H1 (cell line): Measurements from ENCODE around the gene CRAT. TPM values are rescaled to one million over a fixed set of nuclear protein-coding genes. Genes with fewer than 3 reads are reported as not detected.

Experiments used
- CTCF ChIA-PET: fragments of 300-600 bp; sonication (Branson Sonifier 250); formaldehyde crosslinking; loops from one replicate; lab custom pipeline; 2021; ENCODE audit not compliant: partially characterized antibody; lab: Charles Lee
- POLR2A ChIA-PET: fragments of 300-600 bp; sonication (Branson Sonifier 250); formaldehyde crosslinking; loops from one replicate; lab custom pipeline; 2021; ENCODE audit warnings: inconsistent platforms; ENCODE audit not compliant: partially characterized antibody; lab: Charles Lee
- DNase-seq, 2 experiments: peaks; one replicate each; pipeline versions ENCODE4 v3.0.0 to v3.0.0-alpha.2; 2010 to 2022; ENCODE audit warnings: low spot score in 2 of 2, low read depth in 1 of 2, mixed read lengths in 1 of 2
- FAIRE-seq: peaks from 2 replicates; lab custom pipeline; 2011; peaks lifted over from hg19 to GRCh38; lab: Jason Lieb, UNC
- H2AFZ ChIP-seq: 2 replicates; pipeline ENCODE4 v1.8.1; 2012; ENCODE audit warnings: low read length, inconsistent platforms
- H2AK5ac ChIP-seq: 2 replicates; pipeline ENCODE4 v1.6.1; 2013; ENCODE audit warnings: low read depth, low read length
- H2BK120ac ChIP-seq: replicated peaks from 2 replicates; pipeline ENCODE3; 2013; ENCODE audit warnings: low read depth, low read length, inconsistent platforms
- H2BK12ac ChIP-seq: 2 replicates; pipeline ENCODE4 v1.6.1; 2013; ENCODE audit warnings: low read depth, low read length
- H2BK15ac ChIP-seq: 2 replicates; pipeline ENCODE4 v1.6.1; 2013; ENCODE audit warnings: low read length
- H2BK20ac ChIP-seq: 2 replicates; pipeline ENCODE4 v1.6.1; 2013; ENCODE audit warnings: low read length
- H2BK5ac ChIP-seq: 2 replicates; pipeline ENCODE4 v1.6.1; 2013; ENCODE audit warnings: low read depth, low read length
- H3K14ac ChIP-seq: 2 replicates; pipeline ENCODE4 v1.6.1; 2013; ENCODE audit warnings: inconsistent platforms; ENCODE audit not compliant: insufficient read length
- H3K18ac ChIP-seq: 2 replicates; pipeline ENCODE4 v1.6.1; 2013; ENCODE audit warnings: low read length; ENCODE audit errors: extremely low read depth
- H3K23ac ChIP-seq: 2 replicates; pipeline ENCODE4 v1.6.1; 2013; ENCODE audit warnings: inconsistent platforms; ENCODE audit not compliant: insufficient read length
- H3K23me2 ChIP-seq: 2 replicates; pipeline ENCODE4 v1.6.1; 2013; ENCODE audit warnings: low read depth, low read length
- H3K27ac ChIP-seq: 2 replicates; pipeline ENCODE4 v1.6.1; 2011; ENCODE audit warnings: low read depth, low read length, inconsistent platforms
- H3K27me3 ChIP-seq, 4 experiments: replicated peaks in 1 of 4; 1 replicate in 1 of 4; 2 replicates in 3 of 4; pipeline versions ENCODE4 v1.6.1 to v1.8.1; 2011 to 2013; ENCODE audit warnings: low read length in 3 of 4, mild to moderate bottlenecking in 3 of 4, inconsistent platforms in 2 of 4, mixed read lengths in 2 of 4, moderate library complexity in 1 of 4; ENCODE audit not compliant: control insufficient read depth in 3 of 4, insufficient read depth in 3 of 4; ENCODE audit errors: extremely low read depth in 1 of 4
- H3K36me3 ChIP-seq, 4 experiments: 2 replicates each; pipeline versions ENCODE4 v1.6.1 to v1.8.1; 2011 to 2013; ENCODE audit warnings: mild to moderate bottlenecking in 4 of 4, low read length in 3 of 4, moderate library complexity in 2 of 4, control low read depth in 1 of 4, inconsistent platforms in 1 of 4; ENCODE audit not compliant: insufficient read depth in 4 of 4, control insufficient read depth in 2 of 4
- H3K4ac ChIP-seq: replicated peaks from 2 replicates; pipeline ENCODE3; 2013; ENCODE audit warnings: low read length, low read depth, mixed read lengths, inconsistent platforms; ENCODE audit not compliant: insufficient read length
- H3K4me1 ChIP-seq, 4 experiments: replicated peaks in 1 of 4; 1 replicate in 1 of 4; 2 replicates in 3 of 4; pipeline versions ENCODE4 v1.6.1 to v1.8.1; 2011 to 2013; ENCODE audit warnings: low read length in 3 of 4, inconsistent platforms in 2 of 4, mixed read lengths in 1 of 4; ENCODE audit not compliant: insufficient read depth in 4 of 4, control insufficient read depth in 3 of 4
- H3K4me2 ChIP-seq, 2 experiments: 2 replicates each; pipeline versions ENCODE4 v1.6.1 to v1.8.1; 2011 to 2013; ENCODE audit warnings: low read depth in 2 of 2, low read length in 2 of 2, control low read depth in 1 of 2, inconsistent platforms in 1 of 2, mild to moderate bottlenecking in 1 of 2; ENCODE audit not compliant: insufficient read depth in 1 of 2
- H3K4me3 ChIP-seq, 4 experiments: fragments of 200-600, 300-600 bp in 1 of 4; sonication (generic), shearing (Covaris generic), sonication (Bioruptor Twin) in 1 of 4; 2 replicates each; pipeline versions ENCODE4 v1.5.1 to v1.8.1; 2011 to 2016; ENCODE audit warnings: low read length in 4 of 4, low read depth in 3 of 4, control low read depth in 2 of 4, inconsistent platforms in 2 of 4, mild to moderate bottlenecking in 2 of 4, mixed read lengths in 1 of 4, moderate library complexity in 1 of 4; ENCODE audit not compliant: insufficient read depth in 2 of 4; ENCODE audit errors: extremely low read depth in 1 of 4
- H3K56ac ChIP-seq: replicated peaks from 2 replicates; pipeline ENCODE3; 2013; ENCODE audit warnings: low read depth, mild to moderate bottlenecking, mixed read lengths, low read length, inconsistent platforms; ENCODE audit not compliant: insufficient read length
- H3K79me1 ChIP-seq: 2 replicates; pipeline ENCODE4 v1.6.1; 2013; ENCODE audit warnings: low read depth, low read length, control low read depth
- H3K79me2 ChIP-seq, 2 experiments: 2 replicates each; pipeline versions ENCODE4 v1.6.1 to v1.8.1; 2012 to 2013; ENCODE audit warnings: low read length in 2 of 2, mild to moderate bottlenecking in 2 of 2, inconsistent platforms in 1 of 2; ENCODE audit not compliant: insufficient read depth in 2 of 2, control insufficient read depth in 1 of 2
- H3K9ac ChIP-seq, 4 experiments: replicated peaks in 1 of 4; 1 replicate in 1 of 4; 2 replicates in 3 of 4; pipeline versions ENCODE4 v1.6.1 to v1.8.1; 2011 to 2013; ENCODE audit warnings: low read depth in 3 of 4, low read length in 3 of 4, control low read depth in 2 of 4, mild to moderate bottlenecking in 2 of 4, moderate library complexity in 2 of 4, inconsistent platforms in 1 of 4; ENCODE audit errors: extremely low read depth in 1 of 4
- H3K9me3 ChIP-seq, 2 experiments: 2 replicates each; pipeline versions ENCODE4 v1.6.1 to v1.8.1; 2012 to 2013; ENCODE audit warnings: mild to moderate bottlenecking in 2 of 2, moderate library complexity in 2 of 2, control low read depth in 1 of 2, inconsistent platforms in 1 of 2, low read depth in 1 of 2, low read length in 1 of 2, mixed read lengths in 1 of 2; ENCODE audit not compliant: insufficient read depth in 2 of 2
- H4K20me1 ChIP-seq, 2 experiments: replicated peaks in 1 of 2; 2 replicates each; pipeline versions ENCODE3 to v1.8.1; 2011 to 2013; ENCODE audit warnings: inconsistent platforms in 2 of 2, low read length in 2 of 2, mild to moderate bottlenecking in 1 of 2; ENCODE audit not compliant: insufficient read depth in 2 of 2, control insufficient read depth in 1 of 2
- H4K5ac ChIP-seq: 2 replicates; pipeline ENCODE4 v1.6.1; 2013; ENCODE audit warnings: low read length, low read depth, mixed read lengths, inconsistent platforms; ENCODE audit not compliant: insufficient read length
- H4K8ac ChIP-seq: 2 replicates; pipeline ENCODE4 v1.8.0; 2013; ENCODE audit warnings: mild to moderate bottlenecking, moderate library complexity, low read length, inconsistent platforms; ENCODE audit not compliant: insufficient read depth; ENCODE audit errors: extremely low read depth
- H4K91ac ChIP-seq: replicated peaks from 2 replicates; pipeline ENCODE3; 2013; ENCODE audit warnings: low read length, mixed read lengths, inconsistent platforms; ENCODE audit not compliant: insufficient read length
- BCL11A ChIP-seq, 2 experiments: IDR thresholded peaks; one replicate each; pipeline ENCODE4 v1.6.1; 2011; ENCODE audit warnings: low read depth in 2 of 2, low read length in 2 of 2, mild to moderate bottlenecking in 2 of 2
- CBX5 ChIP-seq: fragments of 300-800, 300-1000 bp; sonication (generic); IDR thresholded peaks from 2 replicates; pipeline ENCODE4 v1.7.1; 2016; ENCODE audit warnings: antibody characterized with exemption, low read length, low read depth
- CBX8 ChIP-seq: fragments of 300-800, 300-1000 bp; sonication (generic); IDR thresholded peaks from 2 replicates; pipeline ENCODE4 v1.7.1; 2016; ENCODE audit warnings: low read depth, low read length, borderline replicate concordance
- HDAC2 ChIP-seq, 2 experiments: fragments of 300-600 bp in 1 of 2; sonication (generic) in 1 of 2; IDR thresholded peaks; 2 replicates each; pipeline ENCODE4 v1.6.1; 2011 to 2012; ENCODE audit warnings: low read depth in 2 of 2, low read length in 2 of 2, mild to moderate bottlenecking in 2 of 2, moderate library complexity in 2 of 2, borderline replicate concordance in 1 of 2, inconsistent platforms in 1 of 2
- HDAC6 ChIP-seq: IDR thresholded peaks from one replicate; pipeline ENCODE4 v1.7.1; 2012; ENCODE audit warnings: low read depth, mild to moderate bottlenecking, inconsistent platforms, low read length, moderate library complexity
- KDM5A ChIP-seq: fragments of 200-600 bp; IDR thresholded peaks from 2 replicates; pipeline ENCODE4 v1.7.1; 2012; ENCODE audit warnings: mild to moderate bottlenecking, low read length, inconsistent platforms, mixed read lengths
- MAFK ChIP-seq: IDR thresholded peaks from 2 replicates; pipeline ENCODE4 v1.6.1; 2012; ENCODE audit warnings: low read depth, mild to moderate bottlenecking, improper control_type of control experiment, low read length
- POLR2AphosphoS5 ChIP-seq: IDR thresholded peaks from 2 replicates; pipeline ENCODE4 v1.6.1; 2011; ENCODE audit warnings: low read depth, low read length
- TAF7 ChIP-seq: optimal IDR thresholded peaks from 2 replicates; pipeline ENCODE3; 2011; ENCODE audit warnings: low read depth, mild to moderate bottlenecking, inconsistent platforms, low read length, moderate library complexity, borderline replicate concordance
- TCF12 ChIP-seq: IDR thresholded peaks from 2 replicates; pipeline ENCODE4 v1.6.1; 2011; ENCODE audit warnings: low read depth, mild to moderate bottlenecking, low read length
- YY1 ChIP-seq: IDR thresholded peaks from 2 replicates; pipeline ENCODE4 v1.6.1; 2011; ENCODE audit warnings: low read depth, mild to moderate bottlenecking, low read length
- WGBS, 2 experiments: shearing (Covaris generic) in 1 of 2; methylation state at CpG; one replicate each; pipeline versions ENCODE4 v1.1.6 to v1.1.7; 2013 to 2015; ENCODE audit warnings: low lambda C conversion rate in 2 of 2, mixed read lengths in 2 of 2, inconsistent platforms in 1 of 2, low coverage in 1 of 2, missing lambda C conversion rate in 1 of 2; ENCODE audit not compliant: insufficient replicate concordance in 2 of 2, insufficient coverage in 1 of 2, insufficient read length in 1 of 2; ENCODE audit errors: extremely low coverage in 1 of 2, missing lambda C conversion rate in 1 of 2; 5-methylcytosine and 5-hydroxymethylcytosine counted together
- polyA plus RNA-seq, 7 experiments: library from polyadenylated mRNA; depleted of rRNA in 3 of 7; stranded (reverse) in 5 of 7; unstranded in 2 of 7; fragments of >200 nt in 5 of 7; fragments of 200-250 nt in 2 of 7; gene quantifications; 1 replicate in 5 of 7; 2 replicates in 1 of 7; 4 replicates in 1 of 7; pipeline versions ENCODE4 v1.2.1 to v1.2.3, GENCODE V29; 2011 to 2013; ENCODE audit warnings: missing spikeins in 2 of 7, mixed read lengths in 2 of 7
- total RNA-seq: library from RNA; stranded (reverse); fragmentation: NEBNext Ultra II Directional; extraction: Animal tissue kit (Norgen Biotek cat#: 25700); gene quantifications from 2 replicates; pipeline ENCODE4 v1.2.1, GENCODE V29; 2021
- TF ChIP-seq, protein P1 (sequence below): IDR thresholded peaks from 2 replicates; pipeline ENCODE4 v1.6.1; 2011; ENCODE audit warnings: low read length, improper control_type of control experiment

CRAT gene
- total and polyA plus RNA-seq, 2 of the 8 experiments (the other 6 are each of a cell fraction or from before 2014, with no cell fraction given), result 8.2 to 17.3 TPM

DNA sequence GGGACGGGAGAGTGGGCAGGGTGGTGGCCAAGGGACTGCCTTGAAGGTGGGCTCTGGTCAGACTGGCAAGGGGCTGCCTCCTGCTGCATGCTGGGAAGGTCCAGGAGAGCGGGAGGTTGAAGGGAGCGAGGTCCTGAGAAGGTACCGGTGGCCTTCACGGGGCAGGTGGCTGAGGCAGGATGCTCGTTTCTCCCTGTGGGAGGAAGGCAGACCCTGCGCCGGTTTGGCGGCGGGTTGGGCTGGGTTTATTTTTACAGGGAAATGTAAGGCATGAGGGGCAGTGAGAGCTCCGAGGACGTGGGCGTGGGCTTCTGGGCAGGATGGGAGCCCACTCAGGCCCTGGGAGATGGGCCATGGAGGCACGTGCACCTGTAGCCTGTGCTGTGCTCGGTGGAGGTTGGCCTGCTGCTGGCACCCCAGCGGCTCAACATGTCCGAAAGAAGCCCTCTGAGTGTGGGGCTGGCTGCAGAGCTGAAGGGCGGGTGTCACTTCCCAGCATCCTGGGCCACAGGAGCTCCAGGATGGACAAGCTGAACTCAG is 40.1 kb upstream of the CRAT start:
- no peak overlapping the region for H2AK5ac ChIP-seq
- POLR2A ChIA-PET, result interaction anchor here (0.8 to 6.6 kb wide), 4 partner anchors 9 to 24 kb away, joined by 3 to 37 read pairs (median 4); no protein-coding TSS in a partner anchor
- TF ChIP-seq YY1 (no peak), HDAC6 (no peak), MAFK (no peak), CBX5 (no peak), TCF12 (no peak), HDAC2 (IDR thresholded peaks at IDR 0.05; ENCODE audit: borderline replicate concordance in 1 of 2, low read depth in 2 of 2, low read length in 2 of 2) (no peak), TAF7 (no peak), KDM5A (no peak), POLR2AphosphoS5 (no peak), CBX8 (no peak), BCL11A (IDR thresholded peaks at IDR 0.05; ENCODE audit: low read depth in 2 of 2, low read length in 2 of 2) (no peak)
- TF ChIP-seq, protein P1, sequence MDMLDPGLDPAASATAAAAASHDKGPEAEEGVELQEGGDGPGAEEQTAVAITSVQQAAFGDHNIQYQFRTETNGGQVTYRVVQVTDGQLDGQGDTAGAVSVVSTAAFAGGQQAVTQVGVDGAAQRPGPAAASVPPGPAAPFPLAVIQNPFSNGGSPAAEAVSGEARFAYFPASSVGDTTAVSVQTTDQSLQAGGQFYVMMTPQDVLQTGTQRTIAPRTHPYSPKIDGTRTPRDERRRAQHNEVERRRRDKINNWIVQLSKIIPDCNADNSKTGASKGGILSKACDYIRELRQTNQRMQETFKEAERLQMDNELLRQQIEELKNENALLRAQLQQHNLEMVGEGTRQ, result no peak

More for the DNA sequence above, 40.1 kb upstream of the CRAT start:
- H2BK15ac ChIP-seq, result no peak overlapping the region
- no peak overlapping the region for H2BK5ac ChIP-seq
- DNase-seq (no peak), FAIRE-seq (no peak)
- H3K9ac ChIP-seq, result no peak overlapping the region
- no peak overlapping the region for H2AFZ ChIP-seq
- H4K8ac ChIP-seq, result no peak overlapping the region
- peaks cover 9% of the 10 kb centered on the region for H3K79me1 ChIP-seq
- WGBS, 2 experiments, result 94% methylated on average over 18 of the region's 18 CpGs; no CpG with 5 or more reads in 1 of the 2 experiments
- peaks cover 0 to 16% (median 6%) of the 10 kb centered on the region in 4 experiments; a peak in 4 of 8 replicates for H3K36me3 ChIP-seq
- no peak overlapping the region for H3K56ac ChIP-seq
- no peak overlapping the region for H4K5ac ChIP-seq
- H3K79me2 ChIP-seq, result no peaks in the 10 kb centered on the region; a peak in 1 of 4 replicates
- peaks cover 3 to 7% (median 5%) of the 10 kb centered on the region in 4 experiments for H3K4me1 ChIP-seq
- H3K9me3 ChIP-seq, result no peaks in the 10 kb centered on the region
- no peak overlapping the region for H2BK120ac ChIP-seq
- H3K14ac ChIP-seq, result no peak overlapping the region
- no peak overlapping the region for H2BK20ac ChIP-seq
- H3K27me3 ChIP-seq, result no peaks in the 10 kb centered on the region
- H4K91ac ChIP-seq, result no peak overlapping the region
- H2BK12ac ChIP-seq, result no peak overlapping the region
- H3K4me2 ChIP-seq, result no peak overlapping the region
- H3K23me2 ChIP-seq, result no peaks in the 10 kb centered on the region
- H3K4ac ChIP-seq, result no peak overlapping the region
- no peak overlapping the region for H3K27ac ChIP-seq
- H4K20me1 ChIP-seq, result peaks cover 2 to 15% of the 10 kb centered on the region in 2 experiments
- CTCF ChIA-PET, result interaction anchor here (0.9 to 36.8 kb wide), 4 partner anchors 9 to 50 kb away, joined by 3 to 831 read pairs (median 38); partner anchors contain the start of gene IER5L
- H3K4me3 ChIP-seq, result no peak overlapping the region
- no peak overlapping the region for H3K23ac ChIP-seq
- H3K18ac ChIP-seq, result no peak overlapping the region
